ENCODE results near the gene ANKRD40.
"Not testable (repeated sequence)": the region's sequence is repeated elsewhere in the genome, so short reads cannot be mapped to it uniquely, and the experiment has no call there.

The ANKRD40 gene, protein sequence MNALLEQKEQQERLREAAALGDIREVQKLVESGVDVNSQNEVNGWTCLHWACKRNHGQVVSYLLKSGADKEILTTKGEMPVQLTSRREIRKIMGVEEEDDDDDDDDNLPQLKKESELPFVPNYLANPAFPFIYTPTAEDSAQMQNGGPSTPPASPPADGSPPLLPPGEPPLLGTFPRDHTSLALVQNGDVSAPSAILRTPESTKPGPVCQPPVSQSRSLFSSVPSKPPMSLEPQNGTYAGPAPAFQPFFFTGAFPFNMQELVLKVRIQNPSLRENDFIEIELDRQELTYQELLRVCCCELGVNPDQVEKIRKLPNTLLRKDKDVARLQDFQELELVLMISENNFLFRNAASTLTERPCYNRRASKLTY

DNA sequence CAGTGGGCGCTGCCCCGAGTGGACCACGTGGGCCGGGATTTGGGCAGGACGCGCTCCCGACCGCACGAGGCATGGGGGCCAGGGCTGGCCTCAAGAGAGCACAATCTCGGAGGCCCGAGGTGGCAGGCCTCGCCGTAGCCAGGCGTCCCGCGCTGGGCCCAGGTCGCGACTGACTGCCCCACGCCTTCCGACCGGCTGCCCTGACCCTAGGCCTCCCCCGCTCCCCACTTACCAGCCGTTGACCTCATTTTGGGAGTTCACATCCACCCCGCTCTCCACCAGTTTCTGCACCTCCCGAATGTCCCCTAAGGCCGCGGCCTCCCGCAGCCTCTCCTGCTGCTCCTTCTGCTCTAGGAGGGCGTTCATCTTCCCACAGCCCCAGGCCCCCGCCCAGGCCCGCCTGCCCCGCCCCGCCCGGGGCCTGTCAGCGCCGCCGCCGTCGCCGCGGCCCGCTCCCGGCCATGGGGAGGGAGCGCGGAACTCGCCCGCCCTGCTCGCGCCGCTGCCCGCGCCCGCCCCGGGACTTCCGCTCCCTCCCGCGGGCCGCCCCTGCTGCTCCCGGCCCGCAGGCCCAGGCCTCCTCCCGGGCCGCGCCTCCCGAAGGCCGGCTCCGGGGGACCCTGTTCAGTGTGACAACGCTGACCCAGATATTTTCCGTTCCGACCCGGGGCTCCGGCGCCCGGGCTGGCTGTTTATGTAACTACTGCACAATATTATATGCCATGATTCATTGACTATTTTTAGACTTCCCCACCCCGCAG lies at the start of gene ANKRD40:
TSS of gene ANKRD40 (minus strand) at position 626 of the 761 bp plus-strand sequence. CDS start at position 366, 260 bp downstream.
- DNase-seq, result peak; percentile 91

DNA sequence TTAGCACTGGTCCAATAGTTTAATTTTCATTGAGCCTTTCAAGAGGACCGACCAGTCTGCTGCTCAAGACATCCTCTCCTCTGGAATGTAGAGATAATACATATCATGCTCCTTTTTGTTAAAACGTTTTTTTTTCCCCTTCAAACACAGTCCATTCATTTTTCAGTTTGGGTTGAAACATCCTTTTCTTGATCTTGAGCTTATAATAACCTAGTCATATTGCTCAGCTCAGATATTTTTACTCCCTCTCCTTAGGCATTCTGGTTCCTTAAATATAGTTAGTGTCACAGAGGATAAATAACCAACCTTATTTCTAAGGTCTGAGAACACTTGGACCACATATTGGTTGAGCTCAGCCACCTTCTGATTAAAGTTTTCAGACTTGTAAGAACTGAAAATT lies 46.8 kb upstream of the ANKRD40 start:
- DNase-seq, result no peak

DNA sequence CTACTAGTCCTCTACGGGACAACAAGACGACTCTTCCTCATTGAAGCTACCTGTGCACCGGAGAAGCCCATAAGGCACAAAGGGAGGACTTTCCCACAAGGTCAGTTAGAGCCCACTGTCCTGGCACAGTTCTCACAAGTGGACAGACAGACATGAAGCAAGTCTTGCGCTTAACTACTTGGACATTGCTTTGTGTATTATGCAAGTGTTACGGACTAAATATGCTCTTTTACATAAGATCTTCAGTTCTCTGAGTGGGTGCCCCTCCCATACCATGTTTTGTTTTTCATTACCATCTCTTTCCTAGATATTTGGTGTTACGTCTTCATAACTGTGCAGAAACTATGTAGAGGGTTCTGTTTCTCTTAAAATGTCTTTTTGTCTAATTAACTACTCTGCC lies 41.5 kb upstream of the ANKRD40 start:
- DNase-seq, result no peak

DNA sequence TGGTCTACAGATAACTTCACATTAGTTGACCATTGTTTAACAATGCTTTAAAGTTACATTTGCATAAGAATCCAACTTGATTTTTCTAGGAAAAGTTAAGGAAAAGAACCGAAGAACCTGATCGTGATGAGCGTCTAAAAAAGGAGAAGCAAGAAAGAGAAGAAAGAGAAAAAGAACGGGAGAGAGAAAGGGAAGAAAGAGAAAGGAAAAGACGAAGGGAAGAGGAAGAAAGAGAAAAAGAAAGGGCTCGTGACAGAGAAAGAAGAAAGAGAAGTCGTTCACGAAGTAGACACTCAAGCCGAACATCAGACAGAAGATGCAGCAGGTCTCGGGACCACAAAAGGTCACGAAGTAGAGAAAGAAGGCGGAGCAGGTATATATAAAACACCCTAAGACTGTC lies 37.9 kb upstream of the ANKRD40 start:
- no peak for DNase-seq

DNA sequence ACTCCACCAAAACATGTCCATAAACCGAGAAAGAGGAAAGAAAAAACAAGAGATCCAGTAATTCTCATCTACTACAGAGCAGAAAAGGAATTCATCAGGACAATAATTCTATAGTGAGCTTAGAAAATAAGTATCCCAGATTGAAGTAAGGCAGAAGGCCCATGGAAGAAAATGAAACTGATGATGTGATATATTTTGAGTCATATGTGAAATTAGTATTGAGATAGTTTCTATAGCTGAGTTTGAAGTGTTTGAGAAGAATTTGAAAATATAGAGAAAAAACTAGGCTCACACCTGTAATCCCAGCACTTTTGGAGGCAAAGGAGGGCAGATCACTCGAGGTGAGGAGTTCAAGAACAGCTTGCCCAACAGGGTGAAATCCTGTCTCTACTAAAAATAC lies 31.4 kb upstream of the ANKRD40 start:
- DNase-seq, result no peak

DNA sequence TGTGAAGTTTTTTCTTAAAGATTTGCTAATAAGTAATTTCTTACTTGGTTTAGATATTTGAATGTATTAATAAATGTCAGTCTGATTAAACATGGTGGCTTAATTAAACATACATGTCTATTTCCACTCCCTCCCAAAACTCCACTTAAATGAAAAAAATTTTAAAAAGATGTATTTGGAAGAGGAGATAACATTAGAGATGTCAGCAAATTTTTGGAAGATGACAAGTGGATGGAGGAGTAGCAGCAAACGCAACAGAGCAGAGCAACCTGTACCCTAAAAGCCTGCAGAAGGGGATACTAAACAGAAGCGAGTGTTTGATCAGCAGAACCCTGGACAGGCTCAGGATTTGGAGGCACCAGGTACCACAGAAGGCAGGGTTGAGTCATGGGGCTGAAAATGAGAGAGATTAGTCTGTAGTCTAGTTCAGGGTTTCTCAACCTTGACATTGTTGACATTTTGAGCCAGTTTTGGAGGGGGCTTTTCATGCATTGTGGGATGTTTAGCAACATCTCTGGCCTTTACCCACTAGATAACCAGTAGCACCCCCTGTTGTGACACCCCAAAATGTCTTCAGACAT lies 29.5 kb upstream of the ANKRD40 start:
- no peak for DNase-seq

DNA sequence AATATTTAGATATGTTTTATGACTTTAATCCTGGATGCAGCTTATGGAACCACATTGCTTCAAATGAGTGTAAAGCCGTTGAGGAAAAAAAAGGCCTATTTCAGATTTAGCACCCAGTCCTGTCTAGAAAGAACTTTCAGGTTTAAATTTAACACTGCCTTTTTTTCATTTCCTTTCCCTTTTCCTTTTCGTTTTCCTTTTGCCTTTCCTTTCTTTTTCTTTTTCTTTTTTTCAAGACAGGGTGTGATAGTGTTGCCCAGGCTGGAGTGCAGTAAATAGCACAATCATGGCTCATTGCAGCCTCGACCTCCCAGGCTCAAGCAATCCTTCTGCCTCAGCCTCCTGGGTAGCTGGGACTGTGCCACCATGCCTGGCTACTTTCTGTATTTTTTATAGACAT lies 27.6 kb upstream of the ANKRD40 start:
- no peak for DNase-seq

DNA sequence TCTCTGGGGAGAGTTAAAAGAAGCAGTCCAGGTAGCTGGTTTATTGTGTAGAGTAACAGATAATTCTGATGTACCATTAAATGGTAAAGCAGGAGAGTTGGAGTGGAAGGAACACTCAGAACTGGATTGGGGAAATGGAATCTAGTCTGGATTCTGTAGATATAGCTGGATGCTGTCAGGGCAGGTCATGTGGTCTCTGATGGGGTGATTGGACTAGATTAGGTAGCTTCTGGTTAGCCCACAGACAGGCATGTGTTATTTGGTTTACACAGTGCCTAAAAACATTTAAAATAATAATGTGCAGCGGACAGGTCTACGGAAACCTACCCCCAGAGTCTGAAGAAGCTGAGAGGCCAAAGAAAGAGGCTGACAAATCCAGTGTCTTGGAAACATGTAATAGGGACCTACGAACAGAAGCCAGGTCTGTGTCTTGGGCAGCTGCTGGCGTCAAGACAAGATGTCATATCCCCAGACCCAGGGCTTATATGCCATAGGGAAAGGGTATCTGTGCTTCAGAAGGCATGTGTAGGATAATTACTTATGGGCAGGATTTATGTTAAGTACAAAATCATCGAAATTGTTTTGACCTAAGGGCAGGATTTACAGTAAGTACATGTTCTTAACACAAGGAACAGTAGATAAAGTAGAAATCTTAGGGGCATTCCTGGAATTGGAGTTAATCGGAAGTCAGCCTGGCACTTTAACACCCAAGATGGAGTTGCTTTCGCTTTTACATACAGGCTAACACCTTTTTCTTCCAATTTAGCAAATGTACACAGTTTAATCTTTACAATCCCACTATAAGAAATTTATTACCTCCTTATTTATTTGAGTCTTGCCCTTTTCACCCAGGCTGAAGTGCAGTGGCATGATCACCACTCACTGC lies 24.1 kb upstream of the ANKRD40 start:
- DNase-seq, result no peak

DNA sequence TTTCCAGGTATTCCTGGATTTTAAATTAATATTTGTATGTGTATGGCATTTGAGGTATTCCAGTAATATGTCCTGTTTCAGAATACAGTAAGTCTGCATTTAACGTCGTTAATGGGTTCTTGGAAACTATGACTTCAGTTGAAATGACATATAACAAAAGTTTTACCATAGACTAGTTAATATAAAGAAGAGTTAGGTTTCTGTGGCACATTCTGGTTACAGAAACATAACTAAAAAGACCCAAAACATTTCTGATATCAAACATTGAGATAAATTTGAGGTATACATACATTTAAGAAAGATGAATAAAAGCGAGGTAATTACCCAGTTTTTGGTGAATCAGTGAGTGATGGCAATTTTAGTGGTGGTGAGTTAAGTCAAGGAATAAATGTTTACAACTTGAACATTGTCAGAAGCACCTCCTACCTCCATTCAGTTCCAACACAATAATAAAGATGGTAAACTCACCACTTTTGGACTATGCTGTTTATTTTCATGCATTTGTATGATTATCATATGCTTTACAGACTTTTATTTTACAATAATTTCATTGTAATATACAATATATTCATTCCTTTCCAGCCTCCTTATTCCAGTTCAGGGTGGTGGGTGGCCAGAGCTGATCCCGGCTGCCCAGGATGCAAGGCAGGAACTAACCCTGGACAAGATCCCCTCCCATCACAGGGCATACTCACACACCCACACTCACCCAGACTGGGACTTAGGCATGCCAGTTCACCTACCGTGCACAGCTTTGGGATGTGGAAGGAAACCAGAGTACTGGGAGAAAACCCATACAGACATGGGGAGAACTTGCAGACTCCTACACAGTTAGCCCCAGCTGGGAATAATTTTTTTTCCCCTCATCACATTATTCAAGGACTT lies 21.4 kb upstream of the ANKRD40 start:
- no peak for DNase-seq

DNA sequence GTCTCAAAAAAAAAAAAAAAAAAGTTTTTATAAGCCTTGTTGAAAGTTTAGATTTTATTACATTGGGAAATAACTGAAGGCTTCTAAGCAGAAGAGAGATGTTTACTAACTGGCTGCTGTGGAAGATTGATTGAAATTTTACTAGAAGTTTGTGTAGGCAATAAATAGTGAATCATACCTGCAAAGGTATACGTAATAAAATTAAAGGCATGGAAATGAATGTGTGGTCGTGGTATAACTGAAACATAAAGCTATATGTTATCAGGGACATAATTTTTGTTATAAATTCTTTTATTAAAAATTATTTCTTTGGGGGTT lies 20.4 kb upstream of the ANKRD40 start:
- no peak for DNase-seq

DNA sequence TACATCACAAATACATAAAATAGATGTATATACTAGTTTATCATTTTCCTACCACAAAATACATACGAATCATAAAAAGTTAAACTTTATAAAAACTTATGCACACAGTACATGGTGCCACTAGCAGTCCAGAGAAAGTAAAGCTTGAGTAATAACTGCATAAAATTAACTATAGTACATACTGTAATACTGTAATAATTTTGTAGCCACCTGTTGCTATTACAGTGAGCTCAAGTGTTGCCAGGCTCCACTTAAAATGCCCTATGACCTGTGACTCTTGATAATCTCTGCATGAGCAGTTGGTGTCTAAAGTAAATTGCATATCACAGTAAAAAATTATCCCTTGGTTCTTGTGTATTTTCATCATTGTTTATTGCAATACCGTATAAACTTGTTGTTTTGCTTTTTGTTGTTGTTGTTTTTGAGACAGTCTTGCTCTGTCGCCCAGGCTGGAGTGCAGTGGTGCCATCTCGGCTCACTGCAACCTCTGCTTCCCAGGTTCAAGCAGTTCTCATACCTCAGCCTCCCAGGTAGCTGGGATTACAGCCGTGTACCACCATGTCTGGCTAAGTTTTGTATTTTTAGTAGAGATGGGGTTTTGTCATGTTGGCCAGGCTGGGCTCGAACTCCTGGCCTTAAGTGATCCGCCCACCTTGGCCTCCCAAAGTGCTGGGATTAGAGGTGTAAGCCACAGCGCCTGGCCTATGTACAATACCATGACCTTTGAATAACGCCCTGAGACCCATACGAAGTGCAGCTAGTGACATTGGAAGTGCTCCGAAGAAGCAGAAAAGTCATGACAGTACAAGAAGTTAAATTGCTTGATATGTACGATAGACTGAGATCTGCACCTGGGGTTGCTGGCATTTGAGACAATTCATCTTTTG lies 18.3 kb upstream of the ANKRD40 start:
- DNase-seq, result no peak

DNA sequence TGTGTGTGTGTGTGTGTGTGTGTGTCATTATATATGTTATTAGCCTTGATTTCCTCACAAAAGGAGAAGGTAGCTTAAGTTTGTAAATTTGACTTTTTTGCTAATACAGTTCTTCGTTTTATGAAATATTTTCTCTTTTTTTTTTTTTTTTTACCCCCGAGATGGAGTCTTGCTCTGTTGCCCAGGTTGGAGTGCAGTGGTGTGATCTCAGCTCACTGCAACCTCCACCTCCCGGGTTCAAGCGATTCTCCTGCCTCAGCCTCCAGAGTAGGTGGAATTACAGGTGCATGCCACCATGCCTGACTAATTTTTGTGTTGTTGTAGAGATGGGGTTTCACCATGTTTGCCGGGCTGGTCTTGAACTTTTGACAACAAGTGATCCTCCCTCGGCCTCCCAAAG lies 16.9 kb upstream of the ANKRD40 start:
- not testable (repeated sequence) for DNase-seq

DNA sequence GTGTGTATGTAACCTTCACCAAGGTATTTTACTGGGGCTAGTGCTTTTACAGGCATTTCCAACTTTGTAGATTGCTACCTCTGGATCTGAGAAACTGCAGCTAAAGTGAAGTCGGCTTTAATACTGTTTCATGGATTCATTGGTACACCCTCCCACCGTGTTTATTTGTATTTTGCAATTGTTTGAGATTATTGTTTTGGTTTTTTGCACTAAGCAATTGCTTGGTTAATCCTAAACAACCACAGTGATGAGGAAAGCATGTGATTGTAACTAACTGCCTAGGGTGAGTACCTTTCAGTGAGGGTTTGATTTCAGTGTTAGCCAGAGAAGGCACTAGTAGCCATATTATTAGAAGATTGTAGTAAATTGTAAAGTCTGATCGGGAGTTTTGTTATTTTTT lies 15.0 kb upstream of the ANKRD40 start:
- no peak for DNase-seq

DNA sequence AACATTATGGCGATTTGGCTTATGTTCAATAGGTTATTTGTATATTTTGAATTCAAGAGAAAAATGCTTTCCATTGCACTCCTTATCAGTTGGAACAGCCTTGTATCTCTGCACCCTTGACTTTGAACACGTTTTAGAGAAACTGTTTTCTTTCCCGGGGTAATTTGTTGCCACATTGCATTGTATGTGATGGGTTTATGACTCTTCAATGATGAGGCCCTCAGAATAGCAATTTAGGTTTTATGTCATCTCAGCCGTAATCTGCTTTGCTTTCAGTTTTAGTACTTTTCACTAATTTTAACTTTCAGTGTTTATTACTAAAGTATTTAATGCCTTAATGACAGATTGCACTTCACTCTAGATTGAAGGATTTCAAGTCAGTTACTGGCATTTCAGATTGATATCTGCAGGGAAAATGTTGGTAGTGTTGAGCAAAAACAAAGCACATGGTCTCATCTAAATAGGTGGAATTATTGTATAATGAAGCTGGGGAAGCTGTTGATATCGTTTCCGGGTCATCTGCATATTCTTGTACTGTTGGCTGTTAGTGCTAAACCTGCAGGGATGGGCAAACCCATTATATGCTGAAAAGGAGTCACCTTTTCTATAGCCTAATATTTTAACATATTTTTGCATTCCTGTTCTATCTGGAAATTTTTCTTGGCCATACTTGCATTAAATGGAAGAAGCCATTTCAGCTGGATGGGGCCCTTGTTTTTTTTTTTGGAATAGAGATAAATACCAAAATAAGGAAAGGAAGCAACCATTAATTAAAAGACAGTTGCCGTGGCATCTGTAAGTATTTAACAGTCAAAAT lies 13.7 kb upstream of the ANKRD40 start:
- no peak for DNase-seq

DNA sequence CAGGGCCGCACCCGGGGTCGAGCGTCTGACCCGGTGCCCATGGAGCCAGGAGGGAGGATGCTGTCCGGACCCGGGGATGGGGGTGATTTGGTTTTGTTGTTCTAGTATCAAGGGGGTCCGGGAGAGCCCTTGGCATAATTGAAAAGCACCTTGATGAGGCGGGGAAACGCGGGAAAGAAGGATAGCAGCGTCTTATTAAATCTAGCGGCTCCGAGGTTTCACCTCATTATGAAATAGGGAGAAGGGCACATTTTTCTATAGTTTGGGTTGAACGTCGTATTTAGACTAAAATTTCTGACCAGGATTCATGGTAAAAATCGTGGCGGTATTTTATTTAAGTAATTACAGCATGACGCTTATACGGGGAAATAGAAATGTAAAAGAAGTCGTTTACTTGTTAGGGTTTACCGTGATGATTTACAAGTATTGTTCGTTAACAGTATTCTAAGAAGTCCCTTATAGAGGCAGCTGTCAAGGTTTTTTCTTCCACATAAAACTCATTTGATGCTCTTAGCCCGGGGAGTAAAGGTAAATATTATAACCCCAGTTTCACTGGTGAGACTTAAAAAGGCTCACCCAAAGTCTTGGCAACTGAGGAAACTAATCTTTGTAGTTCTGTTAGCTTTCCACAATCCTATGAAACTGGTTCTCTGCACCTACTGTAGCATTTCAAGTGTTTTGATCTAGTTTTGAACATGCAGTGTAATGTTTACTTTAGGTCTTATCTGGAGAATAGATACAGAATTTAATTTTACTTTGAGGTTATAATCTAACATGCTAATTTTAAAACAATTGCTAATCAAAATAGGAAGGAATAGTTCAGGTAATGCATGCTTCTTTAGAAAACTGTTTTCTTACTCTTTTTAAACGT lies 12.4 kb upstream of the ANKRD40 start:
- peak; percentile 23 for DNase-seq

DNA sequence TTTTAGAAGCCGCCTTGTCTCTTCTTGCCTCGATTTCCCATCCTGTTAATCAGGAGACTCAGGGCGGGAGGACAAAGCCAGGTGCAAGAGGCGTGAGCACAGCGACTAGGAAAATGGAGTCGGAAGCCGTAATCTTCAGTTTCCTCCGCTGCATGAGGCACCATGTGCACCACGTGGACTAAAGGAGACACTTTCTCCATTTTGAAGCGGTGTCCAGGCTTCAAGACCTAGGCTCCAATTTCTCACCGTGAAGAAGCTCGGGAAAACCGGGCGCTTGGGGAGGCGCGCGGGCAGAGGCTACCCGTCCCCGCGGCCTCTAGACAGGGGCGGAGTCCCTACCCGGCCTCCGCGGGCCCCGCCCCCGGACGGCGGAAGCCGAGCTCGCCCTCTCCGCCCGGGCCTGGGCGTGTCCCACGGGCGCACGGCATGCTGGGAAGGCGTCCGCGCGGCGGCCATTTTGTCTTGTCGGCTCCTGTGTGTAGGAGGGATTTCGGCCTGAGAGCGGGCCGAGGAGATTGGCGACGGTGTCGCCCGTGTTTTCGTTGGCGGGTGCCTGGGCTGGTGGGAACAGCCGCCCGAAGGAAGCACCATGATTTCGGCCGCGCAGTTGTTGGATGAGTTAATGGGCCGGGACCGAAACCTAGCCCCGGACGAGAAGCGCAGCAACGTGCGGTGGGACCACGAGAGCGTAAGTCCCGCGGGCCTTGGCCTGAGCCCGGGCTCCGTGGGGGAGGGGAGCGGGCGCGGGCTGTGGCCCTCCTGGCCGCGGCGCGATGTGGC lies 11.6 kb upstream of the ANKRD40 start, which contains the start of gene LUC7L3:
TSS of gene LUC7L3 (plus strand) at position 460 of the 780 bp plus-strand sequence. CDS start at position 590, 130 bp downstream.
- peak; percentile 82 for DNase-seq

DNA sequence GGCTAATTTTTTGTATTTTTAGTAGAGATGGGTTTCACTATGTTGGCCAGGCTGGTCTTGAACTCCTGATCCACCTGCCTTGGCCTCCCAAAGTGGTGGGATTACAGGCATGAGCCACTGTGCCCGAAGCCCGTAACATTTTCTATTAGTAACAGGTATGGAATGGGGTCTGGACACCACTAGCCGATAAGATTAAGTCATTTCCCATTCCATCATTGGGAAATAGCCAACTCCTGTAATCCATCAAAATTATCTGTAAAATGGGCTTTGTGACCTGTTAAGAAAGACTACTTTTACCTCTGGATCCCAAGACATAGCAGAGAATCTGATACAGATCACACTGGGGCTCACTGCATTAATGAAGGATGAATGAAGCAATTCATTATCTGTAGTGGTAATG lies 7.8 kb upstream of the ANKRD40 start:
- no peak for DNase-seq

DNA sequence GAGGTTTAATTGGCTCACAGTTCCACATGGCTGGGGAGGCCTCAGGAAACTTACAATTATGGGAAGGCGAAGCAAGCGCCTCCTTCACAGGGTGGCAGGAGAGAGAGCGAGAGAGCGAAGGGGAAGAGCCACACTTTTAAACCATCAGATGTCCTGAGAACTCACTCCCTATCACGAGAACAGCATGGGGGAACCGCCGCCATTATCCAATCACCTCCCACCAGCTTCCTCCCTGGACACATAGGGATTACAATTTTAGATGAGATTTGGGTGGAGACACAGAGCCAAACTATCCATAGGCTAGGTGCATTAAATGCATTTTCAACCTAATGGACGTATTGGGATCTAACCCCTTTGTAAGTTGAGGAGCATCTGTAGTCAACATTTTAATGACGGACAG lies 4.9 kb upstream of the ANKRD40 start:
- no peak for DNase-seq
